Activated CD4-positive, alpha-beta memory T cell treated with anti-CD3 and anti-CD28 coated beads, Interleukin-2, amount 10 ng/mL, durations not matched to agents 7 days and 5 days (primary cell): Measurements from ENCODE around the gene TMEM220. TPM values are rescaled to one million over a fixed set of nuclear protein-coding genes. Genes with fewer than 3 reads are reported as not detected.
A peak's percentile ranks its signal among the peaks of the same experiment; 100 is the strongest.

Experiments used
- CTCF ChIA-PET: fragments of 350-600 bp; sonication (Branson Sonifier 250); formaldehyde crosslinking; loops from one replicate; lab custom pipeline; 2021; ENCODE audit warnings: antibody characterized with exemption, inconsistent platforms; lab: Charles Lee
- POLR2A ChIA-PET: fragments of 350-600 bp; sonication (Branson Sonifier 250); formaldehyde crosslinking; loops from one replicate; lab custom pipeline; 2021; ENCODE audit warnings: antibody characterized with exemption; lab: Charles Lee
- DNase-seq: peaks from one replicate; pipeline ENCODE4 v3.0.0-alpha.2; 2020
- H3K27ac Mint-ChIP-seq: one replicate; pipeline ENCODE4 v1.8.0; 2021; ENCODE audit warnings: mild to moderate bottlenecking, mixed read lengths
- H3K27me3 Mint-ChIP-seq: one replicate; pipeline ENCODE4 v1.8.0; 2021; ENCODE audit warnings: mixed read lengths
- H3K36me3 Mint-ChIP-seq: one replicate; pipeline ENCODE4 v1.8.0; 2021; ENCODE audit warnings: low read depth, mixed read lengths
- H3K4me1 Mint-ChIP-seq: one replicate; pipeline ENCODE4 v1.8.0; 2021; ENCODE audit warnings: mixed read lengths
- H3K4me3 Mint-ChIP-seq: one replicate; pipeline ENCODE4 v1.8.0; 2021; ENCODE audit warnings: mild to moderate bottlenecking, mixed read lengths
- H3K9me3 Mint-ChIP-seq: one replicate; pipeline ENCODE4 v1.8.0; 2021; ENCODE audit warnings: mixed read lengths
- total RNA-seq, 2 experiments: library from RNA; stranded (reverse); gene quantifications; one replicate each; pipeline ENCODE4 v1.2.3, GENCODE V29; 2021

Gene TMEM220
- total RNA-seq, 2 experiments from 2014 or later, result 0.10 to 0.78 TPM

GRCh38 chr17:10748531-10749181 lies 18.8 kb upstream of the TMEM220 start:
- no peak overlapping the region for H3K27ac Mint-ChIP-seq
- no peak for DNase-seq
- CTCF ChIA-PET, result no interaction called here
- POLR2A ChIA-PET, result no interaction called here
- H3K9me3 Mint-ChIP-seq, result no peaks in the 10 kb centered on the region
- H3K36me3 Mint-ChIP-seq, result no peaks in the 10 kb centered on the region
- peaks cover 4% of the 10 kb centered on the region for H3K4me1 Mint-ChIP-seq
- H3K27me3 Mint-ChIP-seq, result peaks cover 10% of the 10 kb centered on the region
- no peak overlapping the region for H3K4me3 Mint-ChIP-seq

- POLR2A ChIA-PET, result no interaction called here
- Mint-ChIP-seq H3K27ac (no peak overlapping the region), H3K4me3 (no peak overlapping the region), H3K9me3 (no peaks in the 10 kb centered on the region), H3K36me3 (no peaks in the 10 kb centered on the region), H3K4me1 (peaks cover 4% of the 10 kb centered on the region), H3K27me3 (peaks cover 10% of the 10 kb centered on the region)
- CTCF ChIA-PET, result no interaction called here
- DNase-seq, result no peak
Measured at GRCh38 chr17:10745231-10745630, 15.4 kb upstream of the TMEM220 start.

DNA sequence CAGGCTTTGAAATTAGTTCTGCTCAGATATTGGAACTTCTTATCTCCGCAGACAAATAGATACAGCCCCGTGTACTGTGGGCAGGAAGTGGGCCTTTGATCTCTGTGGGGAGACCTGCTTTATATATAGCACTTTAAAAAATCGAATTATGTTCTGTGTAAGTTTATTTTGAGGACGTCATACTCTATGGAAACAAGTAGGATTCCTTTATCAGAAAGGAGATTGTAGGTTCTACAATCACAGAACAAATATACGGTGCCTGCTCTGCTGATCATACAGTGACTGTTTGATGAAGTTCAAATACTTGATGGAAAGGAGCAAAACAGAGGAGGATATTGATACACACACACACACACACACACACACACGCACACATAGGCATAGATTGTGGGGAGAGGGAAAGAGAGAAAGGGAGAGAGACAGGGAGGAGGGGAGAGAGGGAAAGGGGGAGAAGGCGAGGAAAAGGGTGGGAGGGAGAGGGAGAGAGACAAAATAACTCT lies 14.7 kb upstream of the TMEM220 start:
- no peaks in the 10 kb centered on the region for H3K9me3 Mint-ChIP-seq
- CTCF ChIA-PET, result no interaction called here
- H3K27me3 Mint-ChIP-seq, result peaks cover 10% of the 10 kb centered on the region
- no peak overlapping the region for H3K4me3 Mint-ChIP-seq
- no peaks in the 10 kb centered on the region for H3K36me3 Mint-ChIP-seq
- DNase-seq, result no peak
- H3K4me1 Mint-ChIP-seq, result peaks cover 4% of the 10 kb centered on the region
- H3K27ac Mint-ChIP-seq, result no peak overlapping the region
- POLR2A ChIA-PET, result no interaction called here

- Mint-ChIP-seq H3K27me3 (peaks cover 10% of the 10 kb centered on the region), H3K27ac (no peak overlapping the region), H3K9me3 (no peaks in the 10 kb centered on the region), H3K36me3 (no peaks in the 10 kb centered on the region), H3K4me1 (peaks cover 4% of the 10 kb centered on the region), H3K4me3 (no peak overlapping the region)
- no peak for DNase-seq
- ChIA-PET CTCF (no interaction called here), POLR2A (no interaction called here)
Measured at GRCh38 chr17:10743316-10744009, 13.6 kb upstream of the TMEM220 start.

- DNase-seq, result no peak
- H3K4me1 Mint-ChIP-seq, result peaks cover 5% of the 10 kb centered on the region
- H3K36me3 Mint-ChIP-seq, result no peaks in the 10 kb centered on the region
- ChIA-PET CTCF (no interaction called here), POLR2A (no interaction called here)
- peaks cover 5% of the 10 kb centered on the region for H3K27me3 Mint-ChIP-seq
- H3K9me3 Mint-ChIP-seq, result no peaks in the 10 kb centered on the region
- H3K4me3 Mint-ChIP-seq, result no peak overlapping the region
- no peak overlapping the region for H3K27ac Mint-ChIP-seq
Measured at GRCh38 chr17:10742431-10742830, 12.6 kb upstream of the TMEM220 start.

- H3K27ac Mint-ChIP-seq, result no peak overlapping the region
- no peak for DNase-seq
- ChIA-PET CTCF (no interaction called here), POLR2A (no interaction called here)
- no peaks in the 10 kb centered on the region for H3K36me3 Mint-ChIP-seq
- H3K9me3 Mint-ChIP-seq, result no peaks in the 10 kb centered on the region
- H3K4me1 Mint-ChIP-seq, result peaks cover 9% of the 10 kb centered on the region
- H3K27me3 Mint-ChIP-seq, result peaks cover 4% of the 10 kb centered on the region
- no peak overlapping the region for H3K4me3 Mint-ChIP-seq
Measured at GRCh38 chr17:10741416-10742135, 11.8 kb upstream of the TMEM220 start.

- POLR2A ChIA-PET, result no interaction called here
- CTCF ChIA-PET, result interaction anchor here (1.0 kb wide), 1 partner anchor 105 kb away, joined by 3 read pairs; no protein-coding TSS in a partner anchor
- DNase-seq, result no peak
Measured at GRCh38 chr17:10739386-10739785, 9.6 kb upstream of the TMEM220 start.

GRCh38 chr17:10738521-10739258 lies 8.9 kb upstream of the TMEM220 start:
- DNase-seq, result no peak
- H3K9me3 Mint-ChIP-seq, result no peaks in the 10 kb centered on the region
- H3K36me3 Mint-ChIP-seq, result no peaks in the 10 kb centered on the region
- peaks cover 2% of the 10 kb centered on the region for H3K27me3 Mint-ChIP-seq
- peaks cover 5% of the 10 kb centered on the region for H3K4me1 Mint-ChIP-seq
- CTCF ChIA-PET, result interaction anchor here (1.0 kb wide), 1 partner anchor 106 kb away, joined by 3 read pairs; no protein-coding TSS in a partner anchor
- H3K4me3 Mint-ChIP-seq, result no peak overlapping the region
- POLR2A ChIA-PET, result no interaction called here
- no peak overlapping the region for H3K27ac Mint-ChIP-seq

More at GRCh38 chr17:10739386-10739785, 9.6 kb upstream of the TMEM220 start:
- peaks cover 3% of the 10 kb centered on the region for H3K27me3 Mint-ChIP-seq
- H3K4me3 Mint-ChIP-seq, result no peak overlapping the region
- no peaks in the 10 kb centered on the region for H3K9me3 Mint-ChIP-seq
- no peaks in the 10 kb centered on the region for H3K36me3 Mint-ChIP-seq
- H3K27ac Mint-ChIP-seq, result no peak overlapping the region
- H3K4me1 Mint-ChIP-seq, result peaks cover 5% of the 10 kb centered on the region

DNA sequence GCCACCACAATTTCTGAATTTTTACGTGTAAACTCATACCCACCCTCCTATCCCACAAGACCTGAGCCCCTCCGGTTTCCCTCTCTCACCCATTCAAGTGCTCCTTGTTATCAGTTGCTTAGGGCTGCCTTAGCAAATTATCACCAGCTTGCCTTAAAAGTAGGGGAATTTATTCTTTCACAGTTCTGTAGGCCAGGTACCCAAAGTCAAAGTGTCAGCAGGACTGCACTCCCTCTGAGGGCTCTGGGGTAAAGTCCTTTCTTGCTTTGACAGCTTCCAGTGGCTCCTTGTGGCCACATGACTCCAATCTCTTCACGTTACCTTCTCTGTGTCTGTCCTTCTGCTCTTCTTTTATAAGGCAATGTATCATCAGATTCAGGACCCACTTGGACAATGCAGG lies 7.9 kb upstream of the TMEM220 start:
- H3K4me3 Mint-ChIP-seq, result no peak overlapping the region
- POLR2A ChIA-PET, result no interaction called here
- no peaks in the 10 kb centered on the region for H3K9me3 Mint-ChIP-seq
- DNase-seq, result no peak
- peaks cover 5% of the 10 kb centered on the region for H3K4me1 Mint-ChIP-seq
- H3K27ac Mint-ChIP-seq, result no peak overlapping the region
- peaks cover 2% of the 10 kb centered on the region for H3K27me3 Mint-ChIP-seq
- no peaks in the 10 kb centered on the region for H3K36me3 Mint-ChIP-seq
- CTCF ChIA-PET, result interaction anchor here (1.2 to 3.2 kb wide), 8 partner anchors 9 to 109 kb away, joined by 3 to 20 read pairs (median 4); no protein-coding TSS in a partner anchor

DNA sequence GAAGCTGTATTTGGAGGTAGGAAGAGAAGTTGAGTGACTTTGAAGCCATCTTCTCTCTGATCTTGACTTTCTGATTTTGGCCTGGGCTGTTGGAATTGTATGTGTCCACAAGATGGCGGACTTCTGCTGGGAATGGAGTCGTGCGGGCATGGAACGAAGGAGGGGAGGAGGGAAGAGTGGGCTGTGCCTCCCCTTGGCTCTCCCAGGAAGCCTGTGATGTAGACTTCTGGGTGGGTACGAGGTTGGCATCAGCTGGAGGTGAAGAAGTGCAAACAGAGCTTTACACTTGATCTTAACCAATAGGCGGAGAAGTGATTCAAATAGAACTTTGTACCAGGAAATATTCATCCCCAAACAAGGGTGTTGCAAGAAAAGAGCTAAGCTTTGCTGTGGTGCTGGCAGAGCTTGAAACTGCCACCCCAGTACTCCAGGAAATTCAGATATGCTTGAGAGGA lies 7.4 kb upstream of the TMEM220 start:
- ChIA-PET POLR2A (no interaction called here), CTCF (interaction anchor here (0.8 to 3.2 kb wide), 10 partner anchors 10 to 110 kb away, joined by 3 to 20 read pairs (median 4); no protein-coding TSS in a partner anchor)
- Mint-ChIP-seq H3K4me1 (peaks cover 5% of the 10 kb centered on the region), H3K27me3 (peaks cover 2% of the 10 kb centered on the region), H3K27ac (no peak overlapping the region), H3K9me3 (no peaks in the 10 kb centered on the region), H3K36me3 (no peaks in the 10 kb centered on the region), H3K4me3 (no peak overlapping the region)
- DNase-seq, result peak; percentile 30

- H3K36me3 Mint-ChIP-seq, result no peaks in the 10 kb centered on the region
- CTCF ChIA-PET, result interaction anchor here (1.0 to 3.2 kb wide), 2 partner anchors 8 to 109 kb away, joined by 3 to 20 read pairs; no protein-coding TSS in a partner anchor
- DNase-seq, result no peak
- POLR2A ChIA-PET, result interaction anchor here (1.1 kb wide), 1 partner anchor 36 kb away, joined by 3 read pairs; no protein-coding TSS in a partner anchor
- H3K27ac Mint-ChIP-seq, result no peak overlapping the region
- peaks cover 8% of the 10 kb centered on the region for H3K4me1 Mint-ChIP-seq
- no peak overlapping the region for H3K4me3 Mint-ChIP-seq
- H3K27me3 Mint-ChIP-seq, result peaks cover 3% of the 10 kb centered on the region
- H3K9me3 Mint-ChIP-seq, result no peaks in the 10 kb centered on the region
Measured at GRCh38 chr17:10735821-10736220, 6.0 kb upstream of the TMEM220 start.

DNA sequence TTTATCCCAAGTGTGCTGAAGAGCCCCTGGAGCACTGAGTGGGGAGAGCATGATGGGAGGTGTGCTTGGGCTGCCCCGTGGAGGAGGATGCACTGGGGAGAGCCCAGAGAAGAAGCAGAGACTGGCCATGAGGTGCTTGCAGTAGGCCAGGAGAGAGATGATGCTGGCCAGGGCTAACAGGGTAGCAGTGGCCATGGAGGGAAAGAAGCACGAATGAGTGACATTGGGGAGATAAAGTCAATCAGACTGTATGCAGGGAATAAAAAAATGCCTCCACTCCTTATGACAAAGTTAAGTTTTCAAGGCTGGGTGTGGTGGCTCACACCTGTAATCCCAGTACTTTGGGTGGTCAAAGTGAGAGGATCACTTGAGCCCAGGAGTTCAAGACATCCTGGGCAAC lies 5.4 kb upstream of the TMEM220 start:
- DNase-seq, result no peak
- Mint-ChIP-seq H3K27ac (no peak overlapping the region), H3K36me3 (no peaks in the 10 kb centered on the region), H3K4me1 (peaks cover 9% of the 10 kb centered on the region), H3K27me3 (peaks cover 4% of the 10 kb centered on the region), H3K4me3 (no peak overlapping the region), H3K9me3 (no peaks in the 10 kb centered on the region)
- POLR2A ChIA-PET, result no interaction called here
- CTCF ChIA-PET, result interaction anchor here (3.2 kb wide), 1 partner anchor 110 kb away, joined by 20 read pairs; no protein-coding TSS in a partner anchor
